Coronary artery (tissue), 2 donors: ENCODE measurements around the gene SLC26A4.
A peak's percentile ranks its signal among the peaks of the same experiment; 100 is the strongest.

Experiments
- DNase-seq: peaks from one replicate; pipeline ENCODE4 v3.0.0-alpha.2; 2017; ENCODE audit warnings: low spot score
- H3K27ac ChIP-seq, 2 donors: fragments of 200-600 bp; sonication (generic); one replicate each; pipeline ENCODE4 v1.5.1; 2016 to 2019
- H3K4me3 ChIP-seq: fragments of 200-600 bp; sonication (generic); 2 replicates; pipeline ENCODE4 v1.5.1; 2016; ENCODE audit warnings: mild to moderate bottlenecking, moderate library complexity
- CTCF ChIP-seq: fragments of 200-600 bp; sonication (generic); IDR thresholded peaks from one replicate; pipeline ENCODE4 v1.5.1; 2019; ENCODE audit warnings: antibody characterized with exemption

SLC26A4 gene

GRCh38 chr7:107721286-107721685, 60.7 kb downstream of the SLC26A4 start:
- no peak overlapping the region for H3K27ac ChIP-seq
- no peak overlapping the region for H3K4me3 ChIP-seq
- no peak for DNase-seq
- TF ChIP-seq CTCF = no peak

- Histone ChIP-seq H3K27ac (no peak overlapping the region), H3K4me3 (no peak overlapping the region)
- no peak for DNase-seq
- TF ChIP-seq CTCF = no peak
Observed at GRCh38 chr7:107723255-107723654, 62.6 kb downstream of the SLC26A4 start.

DNA sequence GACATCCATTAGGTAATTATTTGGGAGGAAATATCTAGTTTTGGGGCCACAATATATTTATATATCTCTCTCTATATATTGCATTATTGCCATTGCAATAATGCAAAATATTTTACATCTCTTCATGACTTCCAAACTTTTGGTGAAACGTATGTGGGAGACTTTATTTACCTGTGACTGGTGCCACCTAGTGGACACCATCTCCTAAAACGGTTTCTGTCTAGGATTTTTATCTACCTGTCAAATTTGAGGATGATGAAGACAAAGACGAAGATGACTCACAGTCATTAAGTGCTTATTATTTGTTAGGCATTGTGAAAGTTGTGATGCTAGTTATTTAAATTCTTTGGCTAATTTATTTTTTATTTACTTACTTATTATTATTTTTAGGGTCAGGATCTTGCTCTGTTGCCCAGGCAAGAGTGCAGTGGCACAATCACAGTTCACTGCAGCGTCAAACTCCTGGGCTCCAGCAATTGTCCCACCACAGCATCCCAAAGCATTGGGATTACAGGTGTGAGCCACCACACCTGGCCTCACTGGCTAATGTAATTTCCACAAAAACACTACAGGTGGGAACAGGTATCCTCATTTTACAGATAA, 64.6 kb downstream of the SLC26A4 start:
- peak; percentile 48 for TF ChIP-seq CTCF
- H3K4me3 ChIP-seq = no peak overlapping the region
- H3K27ac ChIP-seq = no peak overlapping the region
- no peak for DNase-seq

GRCh38 chr7:107726356-107727130, 65.9 kb downstream of the SLC26A4 start:
- DNase-seq = no peak
- no peak for TF ChIP-seq CTCF

DNA sequence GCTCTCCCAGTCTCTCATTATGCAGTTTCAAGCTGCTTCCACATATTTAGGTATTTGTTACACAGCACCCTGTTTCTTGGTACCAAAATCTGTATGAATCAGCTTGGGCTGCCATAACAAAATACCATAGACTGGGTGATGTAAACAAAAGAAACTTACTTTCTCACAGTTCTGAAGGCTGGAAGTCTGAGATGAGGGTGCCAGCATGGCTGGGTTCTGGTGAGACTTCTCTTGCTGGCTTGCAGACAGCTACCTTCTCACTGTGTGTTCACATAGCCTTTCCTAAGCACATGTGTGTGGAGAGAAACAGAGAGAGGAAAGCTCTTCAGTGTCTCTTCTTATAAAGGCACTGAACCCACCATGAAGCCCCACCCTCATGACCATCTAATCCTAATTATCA, 67.6 kb downstream of the SLC26A4 start:
- no peak overlapping the region for H3K4me3 ChIP-seq
- TF ChIP-seq CTCF = no peak

More at GRCh38 chr7:107726356-107727130, 65.9 kb downstream of the SLC26A4 start:
- Histone ChIP-seq H3K4me3 (no peak overlapping the region), H3K27ac (no peak overlapping the region)

DNA sequence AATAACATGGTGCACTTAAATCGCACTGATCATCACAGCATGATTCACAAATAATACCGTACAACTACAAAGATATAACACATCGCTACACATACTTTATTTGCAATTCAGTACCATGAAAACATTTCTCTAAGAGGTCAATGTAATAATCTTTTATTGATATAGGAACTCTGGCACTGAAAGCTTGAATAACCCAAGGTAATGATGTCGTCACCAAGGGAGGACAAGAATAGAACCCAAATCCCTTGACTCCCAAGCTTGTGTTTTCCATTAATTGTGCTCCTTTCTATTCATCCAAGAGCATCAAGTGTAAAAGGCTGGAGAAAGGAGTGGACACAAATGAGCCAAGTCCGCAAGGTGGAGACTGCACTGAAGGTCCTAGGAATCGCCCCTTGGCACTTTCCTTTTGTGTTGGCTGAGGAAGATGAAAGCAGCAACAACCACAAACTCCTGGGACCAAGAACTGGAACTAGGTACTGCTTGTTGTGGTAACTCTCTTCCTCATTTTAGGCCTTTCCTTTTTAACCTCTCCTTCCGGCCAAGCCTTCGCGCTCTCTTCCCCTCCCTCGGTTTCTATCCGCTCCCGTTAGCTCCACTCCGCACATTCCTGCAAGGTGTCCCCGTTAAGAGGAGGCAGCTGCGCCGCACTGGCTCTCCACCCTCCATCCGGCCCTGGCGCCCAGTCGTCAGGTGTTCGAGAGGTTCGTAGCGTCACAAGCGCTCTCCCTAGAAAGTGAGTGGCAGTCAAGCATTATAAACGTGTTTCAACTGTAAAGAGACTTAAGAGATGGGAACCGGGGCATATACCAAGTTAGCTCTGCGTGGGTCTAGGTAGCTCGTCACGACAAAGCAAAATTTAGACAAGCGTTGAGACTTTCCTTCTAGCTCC, 82.3 kb downstream of the SLC26A4 start:
- TF ChIP-seq CTCF = peak; percentile 12
- DNase-seq = peak; percentile 85
- H3K4me3 ChIP-seq = peak overlapping the region; percentile 100
- peak overlapping the region; percentile 83 to 98 for H3K27ac ChIP-seq

More for the DNA sequence above, 67.6 kb downstream of the SLC26A4 start:
- DNase-seq = no peak
- no peak overlapping the region for H3K27ac ChIP-seq
